WTC11 (cell line): ENCODE data around the gene CCSER1.

Experiments used
- CREM ChIP-seq: sonication (generic); formaldehyde crosslinking; IDR thresholded peaks from 2 replicates; pipeline ENCODE4 v1.8.1; 2022; ENCODE audit warnings: mild to moderate bottlenecking, missing genetic modification reagents, moderate library complexity
- E2F1 ChIP-seq: sonication (generic); formaldehyde crosslinking; IDR thresholded peaks from 2 replicates; pipeline ENCODE4 v1.8.0; 2022; ENCODE audit warnings: mild to moderate bottlenecking, missing genetic modification reagents
- FOXJ3 ChIP-seq: sonication (generic); formaldehyde crosslinking; IDR thresholded peaks from 2 replicates; pipeline ENCODE4 v1.9.0; 2021; ENCODE audit warnings: missing genetic modification reagents, mild to moderate bottlenecking, borderline replicate concordance
- MAX ChIP-seq: sonication (generic); formaldehyde crosslinking; IDR thresholded peaks from 2 replicates; pipeline ENCODE4 v1.8.0; 2022; ENCODE audit warnings: mild to moderate bottlenecking, missing genetic modification reagents
- USF2 ChIP-seq: sonication (generic); formaldehyde crosslinking; IDR thresholded peaks from 2 replicates; pipeline ENCODE4 v1.8.1; 2023; ENCODE audit warnings: mild to moderate bottlenecking, missing genetic modification reagents, moderate library complexity
- TF ChIP-seq, protein P1 (sequence below): fragments of 200-600 bp; IDR thresholded peaks from 2 replicates; pipeline ENCODE4 v1.8.0; 2022; ENCODE audit warnings: antibody characterized with exemption
- TF ChIP-seq, protein P2 (sequence below): sonication (generic); formaldehyde crosslinking; IDR thresholded peaks from 2 replicates; pipeline ENCODE4 v1.8.0; 2022; ENCODE audit warnings: mild to moderate bottlenecking, missing genetic modification reagents
- TF ChIP-seq, protein P3 (sequence below): sonication (generic); formaldehyde crosslinking; IDR thresholded peaks from 2 replicates; pipeline ENCODE4 v1.8.1; 2023; ENCODE audit warnings: mild to moderate bottlenecking, missing genetic modification reagents, borderline replicate concordance

GRCh38 chr4:90958256-90958895 is 831.2 kb downstream of the CCSER1 start:
- TF ChIP-seq, protein P1, sequence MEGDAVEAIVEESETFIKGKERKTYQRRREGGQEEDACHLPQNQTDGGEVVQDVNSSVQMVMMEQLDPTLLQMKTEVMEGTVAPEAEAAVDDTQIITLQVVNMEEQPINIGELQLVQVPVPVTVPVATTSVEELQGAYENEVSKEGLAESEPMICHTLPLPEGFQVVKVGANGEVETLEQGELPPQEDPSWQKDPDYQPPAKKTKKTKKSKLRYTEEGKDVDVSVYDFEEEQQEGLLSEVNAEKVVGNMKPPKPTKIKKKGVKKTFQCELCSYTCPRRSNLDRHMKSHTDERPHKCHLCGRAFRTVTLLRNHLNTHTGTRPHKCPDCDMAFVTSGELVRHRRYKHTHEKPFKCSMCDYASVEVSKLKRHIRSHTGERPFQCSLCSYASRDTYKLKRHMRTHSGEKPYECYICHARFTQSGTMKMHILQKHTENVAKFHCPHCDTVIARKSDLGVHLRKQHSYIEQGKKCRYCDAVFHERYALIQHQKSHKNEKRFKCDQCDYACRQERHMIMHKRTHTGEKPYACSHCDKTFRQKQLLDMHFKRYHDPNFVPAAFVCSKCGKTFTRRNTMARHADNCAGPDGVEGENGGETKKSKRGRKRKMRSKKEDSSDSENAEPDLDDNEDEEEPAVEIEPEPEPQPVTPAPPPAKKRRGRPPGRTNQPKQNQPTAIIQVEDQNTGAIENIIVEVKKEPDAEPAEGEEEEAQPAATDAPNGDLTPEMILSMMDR = no peak
- TF ChIP-seq, protein P2, sequence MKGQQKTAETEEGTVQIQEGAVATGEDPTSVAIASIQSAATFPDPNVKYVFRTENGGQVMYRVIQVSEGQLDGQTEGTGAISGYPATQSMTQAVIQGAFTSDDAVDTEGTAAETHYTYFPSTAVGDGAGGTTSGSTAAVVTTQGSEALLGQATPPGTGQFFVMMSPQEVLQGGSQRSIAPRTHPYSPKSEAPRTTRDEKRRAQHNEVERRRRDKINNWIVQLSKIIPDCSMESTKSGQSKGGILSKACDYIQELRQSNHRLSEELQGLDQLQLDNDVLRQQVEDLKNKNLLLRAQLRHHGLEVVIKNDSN (CRISPR knock-in tag) = no peak
- TF ChIP-seq USF2 (CRISPR knock-in tag) (no peak), E2F1 (CRISPR knock-in tag) (no peak), FOXJ3 (CRISPR knock-in tag) (no peak), CREM (CRISPR knock-in tag) (no peak), MAX (CRISPR knock-in tag) (no peak)
- TF ChIP-seq, protein P3, sequence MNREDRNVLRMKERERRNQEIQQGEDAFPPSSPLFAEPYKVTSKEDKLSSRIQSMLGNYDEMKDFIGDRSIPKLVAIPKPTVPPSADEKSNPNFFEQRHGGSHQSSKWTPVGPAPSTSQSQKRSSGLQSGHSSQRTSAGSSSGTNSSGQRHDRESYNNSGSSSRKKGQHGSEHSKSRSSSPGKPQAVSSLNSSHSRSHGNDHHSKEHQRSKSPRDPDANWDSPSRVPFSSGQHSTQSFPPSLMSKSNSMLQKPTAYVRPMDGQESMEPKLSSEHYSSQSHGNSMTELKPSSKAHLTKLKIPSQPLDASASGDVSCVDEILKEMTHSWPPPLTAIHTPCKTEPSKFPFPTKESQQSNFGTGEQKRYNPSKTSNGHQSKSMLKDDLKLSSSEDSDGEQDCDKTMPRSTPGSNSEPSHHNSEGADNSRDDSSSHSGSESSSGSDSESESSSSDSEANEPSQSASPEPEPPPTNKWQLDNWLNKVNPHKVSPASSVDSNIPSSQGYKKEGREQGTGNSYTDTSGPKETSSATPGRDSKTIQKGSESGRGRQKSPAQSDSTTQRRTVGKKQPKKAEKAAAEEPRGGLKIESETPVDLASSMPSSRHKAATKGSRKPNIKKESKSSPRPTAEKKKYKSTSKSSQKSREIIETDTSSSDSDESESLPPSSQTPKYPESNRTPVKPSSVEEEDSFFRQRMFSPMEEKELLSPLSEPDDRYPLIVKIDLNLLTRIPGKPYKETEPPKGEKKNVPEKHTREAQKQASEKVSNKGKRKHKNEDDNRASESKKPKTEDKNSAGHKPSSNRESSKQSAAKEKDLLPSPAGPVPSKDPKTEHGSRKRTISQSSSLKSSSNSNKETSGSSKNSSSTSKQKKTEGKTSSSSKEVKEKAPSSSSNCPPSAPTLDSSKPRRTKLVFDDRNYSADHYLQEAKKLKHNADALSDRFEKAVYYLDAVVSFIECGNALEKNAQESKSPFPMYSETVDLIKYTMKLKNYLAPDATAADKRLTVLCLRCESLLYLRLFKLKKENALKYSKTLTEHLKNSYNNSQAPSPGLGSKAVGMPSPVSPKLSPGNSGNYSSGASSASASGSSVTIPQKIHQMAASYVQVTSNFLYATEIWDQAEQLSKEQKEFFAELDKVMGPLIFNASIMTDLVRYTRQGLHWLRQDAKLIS (CRISPR knock-in tag) = no peak
